Subcutaneous preadipocyte (primary cell): ENCODE results near the gene RBAK. TPM values are rescaled to one million over a fixed set of nuclear protein-coding genes. Genes with fewer than 3 reads are reported as not detected.

ENCODE experiments used
- small RNA-seq: library from RNA; depleted of rRNA; stranded (forward); fragments of <200 nt; gene quantifications from one replicate; pipeline ENCODE3, GENCODE V24; 2012
- total RNA-seq: library from RNA; depleted of rRNA; stranded (reverse); fragments of >200 nt; gene quantifications from 2 replicates; pipeline ENCODE4 v1.2.3, GENCODE V29; 2012

RBAK gene
- 6.6 and 7.0 TPM in 2 replicates for total RNA-seq

DNA sequence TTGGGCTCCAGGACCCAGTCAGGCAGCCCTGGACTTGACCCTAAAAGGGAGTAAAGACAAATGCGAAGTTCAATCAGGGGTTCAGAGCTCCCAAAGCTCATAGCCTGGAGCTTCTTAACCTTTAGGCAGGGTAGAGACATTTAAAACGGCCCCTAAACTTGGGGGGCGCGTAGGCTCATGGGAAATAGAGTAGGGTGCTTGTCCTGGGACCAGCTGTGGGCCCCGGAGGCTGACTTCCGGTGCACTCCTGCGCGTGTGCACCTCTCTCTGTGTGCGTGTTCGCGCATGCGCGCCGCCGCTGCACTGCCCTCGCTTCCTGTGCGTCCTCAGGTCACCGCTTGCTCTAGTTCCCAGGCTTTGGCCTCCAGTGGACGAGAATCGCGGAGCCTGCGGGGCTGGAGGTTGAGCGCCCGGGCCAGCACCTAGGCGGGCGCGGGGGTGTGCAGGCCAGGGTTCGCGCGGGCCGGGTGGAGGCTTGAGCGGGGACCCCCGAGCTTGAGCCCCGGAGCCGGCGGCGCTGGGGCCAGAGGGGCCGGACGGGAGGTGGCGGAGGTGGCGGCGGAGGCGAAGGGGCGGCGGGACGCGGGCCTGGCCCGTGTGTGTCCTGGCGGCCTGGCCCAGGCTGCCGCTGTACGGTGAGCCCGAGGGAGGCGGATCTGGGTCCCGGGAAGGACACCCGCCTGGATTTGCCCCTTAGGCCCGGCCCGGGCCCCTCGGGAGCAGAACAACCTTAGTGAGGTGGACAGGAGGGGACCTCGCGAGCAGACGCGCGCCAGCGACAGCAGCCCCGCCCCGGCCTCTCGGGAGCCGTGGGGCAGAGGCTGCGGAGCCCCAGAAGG lies at the start of gene RBAK:
Gene RBAK, plus strand, starts transcription at position 303 of the 839 bp plus-strand sequence. CDS start 2,217 bp downstream, outside the sequence.

Small RNA genes lying within 50 kb of the gene (small RNA-seq; reads per million reads assigned to genes)
- not detected for gene AC092032.1

Other genes with a start within 250 kb of the RBAK start
- under 0.01 and 0.20 TPM in 2 replicates for gene PAPOLB, start 183.8 kb upstream of the RBAK start, total RNA-seq
- 2.7 and 2.9 TPM in 2 replicates for gene RADIL, start 162.1 kb upstream of the RBAK start, total RNA-seq
- not detected in 2 replicates for gene MMD2, start 86.7 kb upstream of the RBAK start, total RNA-seq
- 70.2 and 84.1 TPM in 2 replicates for gene WIPI2, start 144.4 kb downstream of the RBAK start, total RNA-seq
- 0.59 and 0.73 TPM in 2 replicates for gene SLC29A4, start 237.1 kb downstream of the RBAK start, total RNA-seq